HG03095 (cell line): ENCODE results near the gene POLR1C.
"Not testable (repeated sequence)": the region's sequence is repeated elsewhere in the genome, so short reads cannot be mapped to it uniquely, and the experiment has no call there.

Source experiments
- ATAC-seq: cut with Tn5 transposase; IDR thresholded peaks from one replicate; pipeline ENCODE4 v1.9.1; 2021; ENCODE audit warnings: moderate library complexity; ENCODE audit not compliant: unreplicated experiment

Gene POLR1C

GRCh38 chr6:43492673-43493072 lies 24.2 kb upstream of the POLR1C start:
- ATAC-seq: no peak

GRCh38 chr6:43493230-43493629 lies 23.7 kb upstream of the POLR1C start:
- ATAC-seq: no peak

- no peak for ATAC-seq
Observed at GRCh38 chr6:43493833-43494232, 23.1 kb upstream of the POLR1C start.

- ATAC-seq: no peak
Observed at GRCh38 chr6:43494321-43494720, 22.6 kb upstream of the POLR1C start.

GRCh38 chr6:43494766-43495165 lies 22.1 kb upstream of the POLR1C start:
- no peak for ATAC-seq

GRCh38 chr6:43495409-43495941 lies 21.4 kb upstream of the POLR1C start:
- ATAC-seq: no peak

GRCh38 chr6:43496370-43497128 lies 20.3 kb upstream of the POLR1C start:
- no peak for ATAC-seq

- no peak for ATAC-seq
Observed at GRCh38 chr6:43497129-43497396, 19.8 kb upstream of the POLR1C start.

- no peak for ATAC-seq
Observed at GRCh38 chr6:43497689-43498088, 19.2 kb upstream of the POLR1C start.

- not testable (repeated sequence) for ATAC-seq
Observed at GRCh38 chr6:43498291-43498690, 18.6 kb upstream of the POLR1C start.

GRCh38 chr6:43499028-43499815 lies 17.7 kb upstream of the POLR1C start:
- ATAC-seq: no peak

- no peak for ATAC-seq
Observed at GRCh38 chr6:43500921-43501320, 16.0 kb upstream of the POLR1C start.

GRCh38 chr6:43502666-43503065 lies 14.2 kb upstream of the POLR1C start:
- no peak for ATAC-seq

- no peak for ATAC-seq
Observed at GRCh38 chr6:43503443-43503842, 13.4 kb upstream of the POLR1C start.

GRCh38 chr6:43504756-43505593 lies 11.9 kb upstream of the POLR1C start:
- ATAC-seq: no peak

GRCh38 chr6:43505718-43506117 lies 11.2 kb upstream of the POLR1C start:
- ATAC-seq: no peak

GRCh38 chr6:43506171-43506570 lies 10.7 kb upstream of the POLR1C start:
- ATAC-seq: no peak

GRCh38 chr6:43506667-43507471 lies 10.0 kb upstream of the POLR1C start:
- ATAC-seq: no peak

GRCh38 chr6:43508481-43509141 lies 8.3 kb upstream of the POLR1C start:
- ATAC-seq: no peak
